Measurements from ENCODE around the gene CMTM7. TPM values are rescaled to one million over a fixed set of nuclear protein-coding genes. Genes with fewer than 3 reads are reported as not detected.
"Not testable (repeated sequence)": the region's sequence is repeated elsewhere in the genome, so short reads cannot be mapped to it uniquely, and the experiment has no call there.

The CMTM7 gene
- total RNA-seq, 1 donor from 2014 or later: 5.0 TPM

- DNase-seq (ENCODE audit: missing footprints): no peak
- intact Hi-C loops (cut with DNase I): no loop called here
These were observed 59.5 kb downstream of the CMTM7 start for GRCh38 chr3:32450992-32451659.

GRCh38 chr3:32452009-32452408 lies 60.4 kb downstream of the CMTM7 start:
- DNase-seq (ENCODE audit: missing footprints): no peak
- no peak for ATAC-seq
- intact Hi-C loops (cut with DNase I): no loop called here

More at GRCh38 chr3:32450992-32451659, 59.5 kb downstream of the CMTM7 start:
- no peak for ATAC-seq

- intact Hi-C loops (cut with DNase I): no loop called here
- DNase-seq (ENCODE audit: missing footprints) (no peak), ATAC-seq (no peak)
These were observed 61.7 kb downstream of the CMTM7 start for GRCh38 chr3:32453346-32453745.

- ATAC-seq: no peak
- no peak for DNase-seq (ENCODE audit: missing footprints)
- intact Hi-C loops (cut with DNase I): no loop called here
These were observed 62.5 kb downstream of the CMTM7 start for GRCh38 chr3:32454111-32454510.

DNA sequence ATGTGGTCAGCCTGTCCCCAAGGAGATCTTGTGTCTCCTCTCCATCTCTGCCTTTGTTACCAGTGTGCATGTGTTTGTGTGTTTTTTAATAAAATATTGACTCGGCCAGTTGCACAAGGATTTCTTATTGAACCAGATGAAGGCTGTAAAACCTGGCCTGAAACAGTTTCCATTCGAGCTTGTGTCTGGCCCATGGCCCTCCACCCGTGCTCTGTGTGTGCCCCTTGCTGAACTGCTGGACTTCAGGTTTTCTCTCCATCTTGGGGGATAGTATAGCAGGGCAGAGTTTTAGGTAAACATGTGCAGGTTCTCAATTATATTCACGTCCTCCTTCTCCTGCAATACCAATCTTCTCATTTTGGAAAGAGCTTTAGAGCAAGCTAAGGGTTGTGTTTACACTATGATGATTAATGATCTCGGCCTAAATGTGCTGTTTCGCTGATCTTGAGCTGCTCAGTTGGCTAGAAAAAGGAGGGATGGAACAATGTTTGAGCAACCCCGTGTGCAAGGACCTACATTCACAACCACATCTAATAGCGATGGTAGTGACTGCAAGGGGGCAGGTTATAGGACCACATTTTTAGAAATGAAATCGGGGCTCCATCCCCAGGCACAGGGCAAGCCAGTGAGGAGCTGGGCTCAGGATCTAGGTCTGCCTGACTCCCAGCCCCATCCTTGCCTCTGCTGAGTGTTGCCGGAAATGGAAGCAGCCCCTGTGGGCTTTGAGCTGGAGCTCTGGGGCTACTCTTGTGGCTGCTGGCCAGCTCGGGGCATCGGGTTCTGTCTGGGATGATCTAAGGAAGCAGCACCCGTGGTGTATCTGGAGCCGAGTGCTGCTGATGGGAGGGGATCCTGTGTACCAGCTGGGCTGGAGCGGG lies 63.3 kb downstream of the CMTM7 start:
- DNase-seq (ENCODE audit: missing footprints) (no peak), ATAC-seq (no peak)
- intact Hi-C loops (cut with DNase I): loop anchor here (5.0 kb wide), 1 partner anchor 78 kb away; no protein-coding TSS in a partner anchor

- no peak for ATAC-seq
- no peak for DNase-seq (ENCODE audit: missing footprints)
- intact Hi-C loops (cut with DNase I): loop anchor here (5.0 kb wide), 1 partner anchor 79 kb away; no protein-coding TSS in a partner anchor
These were observed 64.2 kb downstream of the CMTM7 start for GRCh38 chr3:32455609-32456428.

- intact Hi-C loops (cut with DNase I): loop anchor here (5.0 kb wide), 1 partner anchor 79 kb away; no protein-coding TSS in a partner anchor
These were observed 64.9 kb downstream of the CMTM7 start for GRCh38 chr3:32456429-32457130.

DNA sequence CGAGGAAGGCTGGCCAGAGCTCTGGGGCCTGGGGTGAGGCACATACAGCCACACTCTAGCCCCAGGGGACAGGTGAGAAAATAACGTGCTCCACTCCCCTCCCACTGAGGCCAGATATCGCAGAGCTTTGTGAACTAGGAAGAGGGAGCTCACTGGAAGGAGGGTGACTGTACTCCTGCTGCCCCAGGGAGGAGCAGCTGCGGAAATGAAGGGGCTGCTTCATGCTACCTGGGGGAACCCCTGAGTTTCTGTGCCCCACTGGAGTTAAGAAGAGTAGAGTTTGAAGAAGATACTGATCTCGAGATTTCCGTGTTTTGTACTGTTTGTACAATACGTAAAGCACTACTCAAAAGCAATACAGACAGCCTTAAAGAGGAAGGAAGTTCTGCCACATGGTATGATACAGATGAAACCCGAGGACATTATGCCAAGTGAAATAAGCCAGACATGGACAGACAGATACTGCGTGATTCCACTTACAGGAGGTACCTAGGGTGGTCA lies 66.4 kb downstream of the CMTM7 start:
- peak; percentile 34 for ATAC-seq

More at GRCh38 chr3:32456429-32457130, 64.9 kb downstream of the CMTM7 start:
- DNase-seq (ENCODE audit: missing footprints) (no peak), ATAC-seq (peak; percentile 7)

DNA sequence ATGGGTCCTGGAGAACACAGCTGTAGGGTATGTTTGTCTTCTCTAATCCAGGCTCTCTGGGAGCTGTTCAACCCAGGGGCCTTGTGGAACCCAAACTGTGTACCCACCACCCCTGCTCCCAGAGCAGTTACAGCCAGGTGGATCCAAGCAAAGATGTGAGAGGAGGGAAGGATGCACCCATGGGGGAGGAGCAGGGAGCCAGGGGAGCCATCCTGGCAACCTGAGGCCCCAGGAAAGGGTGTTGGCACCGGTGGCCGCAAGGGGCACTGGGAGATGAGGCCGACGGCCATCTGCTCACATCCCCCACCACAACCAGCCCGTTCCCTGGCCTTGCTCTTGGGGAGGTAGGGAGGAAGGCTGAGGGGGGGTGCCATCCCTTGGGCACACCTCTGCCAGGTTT lies 67.8 kb downstream of the CMTM7 start:
- no peak for ATAC-seq
- intact Hi-C loops (cut with DNase I): loop anchor here (5.0 kb wide), 1 partner anchor 82 kb away; no protein-coding TSS in a partner anchor
- no peak for DNase-seq (ENCODE audit: missing footprints)

More for the DNA sequence above, 66.4 kb downstream of the CMTM7 start:
- DNase-seq (ENCODE audit: missing footprints): no peak
- intact Hi-C loops (cut with DNase I): loop anchor here (5.0 kb wide), 1 partner anchor 81 kb away; no protein-coding TSS in a partner anchor

DNA sequence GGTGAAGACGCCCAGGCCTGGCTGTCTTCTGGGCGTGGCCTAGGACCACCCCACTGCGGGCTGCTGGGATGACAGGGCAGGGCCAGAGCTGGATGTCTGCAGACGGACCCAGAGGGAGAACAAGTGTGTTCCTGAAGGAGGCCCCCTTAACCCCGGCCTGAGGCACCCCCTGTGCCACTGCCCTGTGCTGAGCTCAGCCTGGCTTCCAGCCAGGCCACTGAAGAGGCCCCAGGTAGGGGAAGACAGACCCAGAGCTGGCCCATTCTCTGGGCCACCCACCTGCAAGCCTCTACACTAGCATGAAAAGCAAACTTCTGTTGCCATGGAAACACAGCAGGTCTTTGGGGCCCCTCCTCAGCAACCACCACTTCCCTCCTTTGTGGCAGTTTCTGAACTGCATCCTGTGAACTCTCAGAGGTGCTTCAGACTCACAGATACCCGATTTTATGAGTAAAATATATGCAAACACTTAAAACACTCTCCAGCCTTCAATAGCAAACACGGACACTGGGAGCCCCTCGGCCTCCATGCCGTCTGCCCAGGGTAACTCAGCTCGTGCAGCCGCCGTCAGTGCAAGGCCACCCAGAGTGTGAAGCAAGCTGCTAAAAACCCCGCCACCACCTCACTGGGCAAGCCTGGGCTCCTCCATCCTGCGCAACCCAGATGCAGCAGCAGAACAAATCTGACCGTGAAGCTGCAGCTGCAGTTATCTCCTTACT lies 68.5 kb downstream of the CMTM7 start:
- intact Hi-C loops (cut with DNase I): loop anchor here (10.0 kb wide), 2 partner anchors 165 to 285 kb away; no protein-coding TSS in a partner anchor
- no peak for ATAC-seq

GRCh38 chr3:32460817-32461496 lies 69.3 kb downstream of the CMTM7 start:
- not testable (repeated sequence) for DNase-seq (ENCODE audit: missing footprints); ATAC-seq
- intact Hi-C loops (cut with DNase I): loop anchor here (10.0 kb wide), 2 partner anchors 166 to 286 kb away; no protein-coding TSS in a partner anchor

More for the DNA sequence above, 68.5 kb downstream of the CMTM7 start:
- no peak for DNase-seq (ENCODE audit: missing footprints)

- DNase-seq (ENCODE audit: missing footprints); ATAC-seq: not testable (repeated sequence)
- intact Hi-C loops (cut with DNase I): loop anchor here (10.0 kb wide), 2 partner anchors 168 to 288 kb away; no protein-coding TSS in a partner anchor
These were observed 70.7 kb downstream of the CMTM7 start for GRCh38 chr3:32462191-32462986.

DNA sequence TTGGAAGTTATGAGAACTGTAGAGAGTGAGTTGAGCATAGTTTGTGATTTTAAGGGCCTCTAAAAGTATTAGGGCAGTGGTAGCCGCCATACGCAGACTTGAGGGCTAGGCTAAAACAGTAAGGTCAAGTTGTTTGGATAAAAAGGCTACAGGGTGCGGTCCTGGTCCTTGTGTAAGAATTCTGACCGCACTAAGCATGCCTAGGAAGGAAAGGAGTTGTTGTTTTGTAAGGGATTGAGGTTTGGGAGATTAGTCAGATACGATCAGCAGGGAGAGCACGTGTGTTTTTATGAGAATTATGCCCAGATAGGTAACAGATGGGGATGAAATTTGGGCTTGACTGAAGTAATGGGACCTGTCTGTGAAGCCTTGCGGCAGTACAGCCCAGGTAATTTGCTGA lies 71.8 kb downstream of the CMTM7 start:
- intact Hi-C loops (cut with DNase I): loop anchor here (10.0 kb wide), 2 partner anchors 169 to 289 kb away; no protein-coding TSS in a partner anchor
- ATAC-seq; DNase-seq (ENCODE audit: missing footprints): not testable (repeated sequence)

GRCh38 chr3:32464726-32465125 lies 73.1 kb downstream of the CMTM7 start:
- intact Hi-C loops (cut with DNase I): loop anchor here (10.0 kb wide), 2 partner anchors 170 to 290 kb away; no protein-coding TSS in a partner anchor
- ATAC-seq; DNase-seq (ENCODE audit: missing footprints): not testable (repeated sequence)

DNA sequence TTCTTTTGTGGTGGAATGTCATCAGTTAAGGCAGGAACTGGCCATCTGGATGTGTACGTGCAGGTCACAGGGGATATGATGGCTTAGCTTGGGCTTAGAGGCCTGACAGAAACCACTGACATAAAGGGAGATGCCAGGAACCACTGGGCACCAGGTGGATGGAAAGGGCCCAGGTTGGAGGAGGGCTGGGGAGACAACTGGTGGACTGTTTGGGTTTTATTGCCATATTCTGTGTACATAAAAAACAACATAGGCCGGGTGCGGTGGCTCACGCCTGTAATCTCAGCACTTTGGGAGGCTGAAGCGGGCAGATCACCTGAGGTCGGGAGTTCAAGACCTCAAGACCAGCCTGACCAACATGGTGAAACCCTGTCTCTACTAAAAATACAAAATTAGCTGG lies 75.2 kb downstream of the CMTM7 start:
- intact Hi-C loops (cut with DNase I): loop anchor here (2.0 to 10.0 kb wide), 3 partner anchors 92 to 292 kb away; no protein-coding TSS in a partner anchor
- not testable (repeated sequence) for DNase-seq (ENCODE audit: missing footprints); ATAC-seq

Measured in Right ventricle myocardium inferior (tissue), 1 donor.